NCI-H128 (cell line): ENCODE measurements around the gene UBTD2.
A peak's percentile ranks its signal among the peaks of the same experiment; 100 is the strongest.
"Not testable (repeated sequence)": the region's sequence is repeated elsewhere in the genome, so short reads cannot be mapped to it uniquely, and the experiment has no call there.

Source experiments
- DNase-seq: peaks from one replicate; lab custom pipeline; 2025; ENCODE audit not compliant: unreplicated experiment; lab: John Stamatoyannopoulos, UW

Gene UBTD2, protein sequence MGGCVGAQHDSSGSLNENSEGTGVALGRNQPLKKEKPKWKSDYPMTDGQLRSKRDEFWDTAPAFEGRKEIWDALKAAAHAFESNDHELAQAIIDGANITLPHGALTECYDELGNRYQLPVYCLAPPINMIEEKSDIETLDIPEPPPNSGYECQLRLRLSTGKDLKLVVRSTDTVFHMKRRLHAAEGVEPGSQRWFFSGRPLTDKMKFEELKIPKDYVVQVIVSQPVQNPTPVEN

DNA sequence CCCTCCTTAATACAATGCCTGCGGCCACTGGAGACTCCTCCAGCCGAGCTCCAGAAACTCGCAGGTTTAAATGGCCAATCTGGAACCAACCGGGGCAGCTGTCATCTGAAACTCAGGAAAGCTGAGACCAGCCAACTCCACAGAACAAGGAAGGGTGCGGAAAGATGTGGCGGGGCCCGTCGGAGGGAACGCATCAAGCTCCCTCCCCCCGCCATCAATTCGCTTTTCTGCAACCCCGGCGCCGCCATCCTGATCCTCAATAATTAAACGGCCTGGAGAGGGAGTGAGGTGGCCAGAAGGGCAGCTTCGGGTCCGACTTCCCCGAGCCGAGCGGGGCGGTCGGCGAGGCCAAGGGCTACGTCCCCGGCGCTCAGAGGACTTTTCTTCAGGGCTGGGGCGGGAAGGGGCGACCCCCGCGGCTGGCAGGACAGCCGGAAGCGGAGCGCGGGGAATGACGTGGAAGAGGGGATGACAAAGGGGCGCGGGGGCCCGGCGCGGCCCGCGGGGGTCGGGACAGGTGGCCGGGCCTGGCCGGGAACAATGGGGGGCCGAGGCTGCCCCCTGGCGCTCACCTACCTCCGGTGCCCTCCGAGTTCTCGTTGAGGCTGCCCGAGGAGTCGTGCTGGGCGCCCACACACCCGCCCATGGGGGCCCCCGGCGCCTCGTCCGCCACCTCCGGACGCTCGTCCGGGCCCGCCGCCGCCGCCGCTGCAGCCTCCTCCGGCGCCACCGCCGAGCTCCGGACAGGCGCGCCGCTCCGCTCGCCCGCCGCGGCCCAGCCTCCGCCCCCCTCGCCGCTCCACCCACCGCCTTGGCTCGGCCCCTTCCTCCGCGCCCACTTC lies at the start of gene UBTD2:
TSS of gene UBTD2 (minus strand) at position 745 of the 842 bp plus-strand sequence. CDS start at position 646, 99 bp downstream.
- peak; percentile 16 for DNase-seq

DNA sequence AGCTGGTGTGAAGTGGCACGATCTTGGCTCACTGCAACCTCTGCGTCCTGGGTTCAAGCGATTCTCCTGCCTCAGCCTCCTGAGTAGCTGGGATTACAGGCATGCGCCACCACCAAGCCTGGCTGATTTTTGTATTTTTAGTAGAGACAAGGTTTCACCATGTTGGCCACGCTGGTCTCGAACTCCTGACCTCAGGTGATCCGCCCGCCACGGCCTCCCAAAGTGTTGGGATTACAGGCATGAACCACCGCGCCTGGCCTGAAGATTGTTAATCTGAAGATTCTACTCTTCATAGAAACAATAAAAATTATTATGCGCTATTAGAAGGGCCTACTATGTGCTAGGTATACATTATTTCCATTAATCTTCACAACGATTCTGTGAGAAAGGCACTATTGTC lies 43.3 kb upstream of the UBTD2 start:
- DNase-seq, result not testable (repeated sequence)

DNA sequence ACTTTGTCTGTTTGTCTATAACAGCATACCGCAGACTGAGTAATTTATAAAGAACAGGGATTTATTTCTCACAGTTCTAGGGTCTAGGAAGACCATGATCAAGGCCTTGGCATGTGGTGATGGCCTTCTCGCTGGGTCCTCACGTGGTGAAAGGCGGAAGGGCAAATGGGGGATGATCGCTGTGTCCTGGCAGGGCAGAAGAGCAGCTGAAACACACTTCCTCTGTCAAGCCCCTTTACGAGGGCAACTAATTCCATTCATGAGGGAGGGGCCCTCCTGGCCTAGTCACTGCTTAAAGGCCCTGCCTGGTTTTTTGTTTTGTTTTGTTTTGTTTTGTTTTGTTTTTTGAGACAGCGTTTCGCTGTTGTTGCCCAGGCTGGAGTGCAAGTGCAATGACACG lies 41.9 kb upstream of the UBTD2 start:
- DNase-seq, result no peak

DNA sequence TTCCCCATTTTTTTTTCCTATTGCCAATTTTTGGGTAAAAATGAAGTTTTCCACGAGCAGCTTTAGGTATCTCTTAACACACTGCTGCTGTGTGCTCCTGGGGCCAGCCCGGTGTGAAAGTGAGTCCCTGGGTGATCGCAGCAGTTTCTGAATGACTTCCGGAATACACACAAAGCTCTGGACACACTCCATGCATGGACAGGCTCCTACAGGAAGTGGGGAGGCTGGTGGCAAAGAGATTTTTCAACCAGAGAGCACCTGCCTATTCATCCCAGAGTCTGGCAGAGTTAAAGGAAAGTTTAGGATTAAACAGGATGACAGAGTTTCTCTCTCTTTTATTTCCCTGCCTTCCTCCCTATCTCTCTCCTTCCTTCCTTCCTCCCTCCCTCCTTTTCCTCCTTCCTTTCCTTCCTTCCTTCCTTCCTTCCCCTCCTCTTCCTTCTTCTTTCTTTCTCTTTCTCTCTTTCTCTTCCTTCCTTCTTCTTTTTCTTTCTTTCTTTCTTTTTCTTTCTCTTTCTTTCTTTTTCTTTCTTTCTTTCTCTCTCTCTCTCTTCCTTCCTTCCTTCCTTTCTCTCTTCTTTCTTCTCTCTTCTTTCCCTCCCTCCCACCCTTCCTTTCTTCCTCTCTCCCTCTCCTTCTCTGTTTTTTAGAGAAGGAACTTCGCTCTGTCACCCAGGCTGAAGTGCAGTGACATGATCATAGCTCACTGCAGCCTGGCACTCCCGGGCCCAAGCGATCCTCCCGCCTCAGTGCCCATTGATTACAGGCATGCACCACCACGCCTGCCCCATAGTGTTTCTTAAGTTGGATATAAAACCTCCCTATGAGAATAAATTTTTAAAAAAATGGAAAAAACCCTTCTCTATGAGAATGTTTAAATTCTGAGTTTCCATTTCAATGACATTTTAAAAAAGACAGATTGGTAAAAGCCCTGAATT lies 38.7 kb upstream of the UBTD2 start:
- no peak for DNase-seq

DNA sequence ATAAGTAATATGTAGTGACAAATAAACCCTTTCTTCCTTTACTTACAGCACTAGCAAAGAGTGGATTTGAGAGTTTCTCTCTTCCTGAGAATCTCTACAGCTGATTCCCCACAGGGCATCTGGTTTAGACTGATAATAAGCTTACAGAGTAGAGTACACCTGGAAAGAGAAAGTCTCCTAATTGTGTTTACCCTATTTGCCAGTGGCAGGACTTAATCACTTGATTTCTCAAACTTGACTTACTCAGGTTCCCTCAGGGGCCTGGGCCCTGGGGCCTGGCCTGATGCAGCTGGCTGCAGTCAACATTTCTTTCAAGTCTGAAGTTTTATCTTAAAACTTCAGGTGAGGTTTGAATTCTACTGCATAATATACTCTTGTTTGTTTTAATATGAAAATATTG lies 38.0 kb upstream of the UBTD2 start:
- DNase-seq, result no peak

DNA sequence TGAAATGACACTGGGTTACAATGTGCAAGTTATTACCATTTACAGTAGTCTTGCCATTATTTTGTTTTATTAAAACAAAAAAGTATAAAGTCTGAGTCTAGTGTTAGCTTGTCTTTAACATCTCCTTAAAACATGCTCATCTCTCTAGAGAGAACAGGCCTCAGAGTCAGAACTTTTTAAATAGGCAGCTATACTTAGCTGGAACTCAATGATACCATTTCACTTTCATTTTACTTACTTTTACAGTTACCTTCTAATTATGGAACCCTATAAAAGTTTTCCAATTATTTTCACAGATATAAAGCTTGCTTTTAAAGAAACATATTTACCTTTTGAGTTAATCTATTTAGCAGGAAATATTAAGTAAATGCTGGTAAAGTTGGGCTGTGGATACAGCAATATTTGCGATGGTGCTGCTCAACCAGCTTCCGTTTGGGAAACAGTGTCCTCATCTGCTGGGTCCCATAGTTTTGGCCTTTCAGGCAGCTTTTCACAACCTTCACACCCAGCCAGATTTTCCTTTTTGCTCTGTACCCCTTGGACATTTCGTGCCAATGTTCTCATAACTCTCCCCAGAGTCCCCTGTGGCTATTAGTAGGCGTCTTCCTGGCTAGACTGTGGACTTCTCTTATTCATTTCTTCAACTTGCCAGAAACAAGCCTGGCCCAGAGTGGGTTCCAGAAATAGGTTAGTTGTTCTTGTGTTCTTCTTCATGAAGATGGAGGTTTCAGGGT lies 36.3 kb upstream of the UBTD2 start:
- no peak for DNase-seq

DNA sequence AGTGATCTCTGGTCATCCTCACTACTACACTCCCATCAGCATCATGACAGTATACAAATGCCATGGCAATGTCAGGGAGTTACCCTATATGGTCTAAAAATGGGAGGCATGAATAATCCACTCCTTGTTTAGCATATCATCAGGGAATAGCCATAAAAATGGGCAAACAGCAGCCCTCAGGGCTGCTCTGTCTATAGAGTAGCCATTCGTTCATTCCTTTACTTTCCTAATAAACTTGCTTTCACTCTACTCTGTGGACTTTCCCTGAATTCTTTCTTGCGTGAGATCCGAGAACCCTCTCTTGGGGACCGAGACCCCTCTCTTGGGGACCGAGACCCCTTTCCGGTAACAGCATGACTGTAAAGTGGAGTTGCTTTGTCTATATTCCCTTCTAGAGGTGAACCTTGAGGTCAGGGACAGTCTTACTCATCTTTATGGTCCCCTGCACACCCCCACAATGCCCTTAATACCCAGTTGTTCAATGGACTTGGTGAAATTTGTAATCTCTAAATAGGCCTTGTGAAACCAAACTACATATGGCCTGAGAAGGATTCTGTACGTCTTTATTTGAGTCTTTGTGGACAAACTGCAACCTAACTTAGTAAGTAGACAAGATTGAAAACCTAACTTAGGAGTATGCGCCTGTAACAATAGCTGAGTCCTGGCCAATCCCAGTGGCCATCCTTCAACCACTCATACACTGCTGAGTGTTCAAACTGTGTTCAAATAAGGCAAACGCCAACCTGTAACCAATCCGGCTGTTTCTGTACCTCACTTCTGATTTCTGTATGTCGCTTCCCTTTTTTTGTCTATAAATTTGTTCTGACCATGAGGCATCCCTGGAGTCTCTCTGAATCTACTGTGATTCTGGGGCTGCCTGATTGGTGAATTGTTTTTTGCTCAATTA lies 32.3 kb upstream of the UBTD2 start:
- no peak for DNase-seq

DNA sequence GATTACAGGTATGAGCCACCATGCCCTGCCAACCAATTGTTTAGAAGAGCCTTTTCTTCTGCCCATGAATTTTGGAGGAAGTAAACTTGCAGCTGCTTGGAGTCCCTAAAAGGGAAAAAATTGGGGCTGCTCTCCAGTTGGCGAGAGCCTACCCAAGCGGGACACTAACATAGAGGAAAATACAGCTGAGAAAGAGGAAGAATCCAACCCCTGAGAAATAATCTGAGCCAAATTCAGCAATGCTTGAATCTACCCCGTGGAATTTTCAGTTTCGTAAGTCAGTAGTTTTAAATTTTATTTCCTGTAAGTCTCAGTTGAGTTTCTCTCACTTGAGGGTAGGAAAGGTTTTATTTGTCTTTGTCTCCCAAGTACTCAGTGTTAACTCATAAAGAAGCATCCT lies 30.4 kb upstream of the UBTD2 start:
- DNase-seq, result no peak

DNA sequence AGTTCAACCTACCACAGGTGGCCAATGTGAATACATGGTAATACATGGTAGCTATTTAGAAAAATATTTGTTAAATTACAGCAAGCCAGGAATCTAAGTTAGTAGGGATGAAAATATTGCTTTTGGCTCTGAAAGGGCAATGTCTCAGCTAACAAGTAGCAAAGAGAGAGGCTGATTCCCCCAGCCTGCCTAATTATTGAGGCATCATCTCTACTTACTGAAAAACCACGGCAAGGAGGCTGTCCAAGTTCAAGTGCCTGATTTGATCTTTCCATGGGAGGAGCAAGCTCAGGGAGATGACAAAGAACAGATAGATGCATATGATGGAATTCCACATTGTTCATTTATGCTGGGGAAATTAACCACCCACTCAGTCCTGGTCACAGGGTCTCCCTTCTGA lies 28.7 kb upstream of the UBTD2 start:
- DNase-seq, result no peak

DNA sequence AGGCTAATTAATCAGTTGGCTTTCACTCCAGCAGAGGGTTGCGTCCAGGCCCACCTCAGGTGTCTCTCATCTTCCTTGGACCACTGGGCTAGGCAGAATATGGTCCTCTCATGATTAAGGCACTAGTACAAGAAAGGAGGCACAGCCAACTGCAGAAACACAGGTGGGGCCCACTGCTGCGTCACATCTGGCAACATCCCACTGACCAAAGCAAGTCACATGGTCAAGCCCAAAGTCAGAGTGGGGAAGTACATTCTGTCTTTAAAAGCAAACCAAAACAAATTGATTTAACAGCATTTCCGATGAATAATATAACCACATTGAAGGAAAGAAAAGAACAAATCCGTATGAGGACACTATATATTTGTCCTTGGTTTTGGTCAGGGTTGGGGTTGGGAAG lies 28.0 kb upstream of the UBTD2 start:
- DNase-seq, result no peak

DNA sequence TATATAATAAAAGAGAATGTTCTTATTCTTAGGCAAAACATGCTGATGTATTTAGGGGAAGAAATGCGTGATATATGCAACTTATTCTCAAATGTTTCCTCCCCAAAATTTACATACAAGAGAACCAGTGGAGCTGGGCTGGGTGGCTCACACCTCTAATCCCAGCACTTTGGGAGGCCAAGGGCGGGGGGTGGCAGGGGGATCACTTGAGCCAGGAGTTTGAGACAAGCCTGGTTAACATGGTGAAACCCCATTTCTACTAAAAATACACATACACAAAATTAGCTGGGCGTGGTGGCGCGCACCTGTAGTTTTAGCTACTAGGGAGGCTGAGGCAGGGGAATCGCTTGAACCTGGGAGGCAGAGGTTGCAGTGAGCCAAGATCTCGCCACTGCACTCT lies 27.5 kb upstream of the UBTD2 start:
- no peak for DNase-seq

DNA sequence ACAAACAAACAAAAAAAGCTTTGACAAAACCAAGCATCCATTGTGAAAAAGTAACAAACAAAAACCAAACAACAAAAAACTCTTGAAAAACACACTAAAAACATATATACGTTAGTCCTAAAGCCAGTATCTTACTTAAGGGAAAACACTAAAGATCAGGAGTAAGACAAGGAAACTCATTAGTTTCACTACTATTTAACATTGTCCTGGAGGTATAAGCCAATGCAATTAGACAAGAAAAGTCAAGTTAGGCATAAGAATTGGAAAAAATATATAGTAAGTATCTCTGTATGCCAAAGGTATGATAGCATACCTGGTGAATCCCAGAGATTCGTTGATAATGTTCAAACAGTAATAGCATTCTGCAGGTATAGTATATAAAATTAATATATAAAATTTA lies 21.8 kb upstream of the UBTD2 start:
- DNase-seq, result no peak

DNA sequence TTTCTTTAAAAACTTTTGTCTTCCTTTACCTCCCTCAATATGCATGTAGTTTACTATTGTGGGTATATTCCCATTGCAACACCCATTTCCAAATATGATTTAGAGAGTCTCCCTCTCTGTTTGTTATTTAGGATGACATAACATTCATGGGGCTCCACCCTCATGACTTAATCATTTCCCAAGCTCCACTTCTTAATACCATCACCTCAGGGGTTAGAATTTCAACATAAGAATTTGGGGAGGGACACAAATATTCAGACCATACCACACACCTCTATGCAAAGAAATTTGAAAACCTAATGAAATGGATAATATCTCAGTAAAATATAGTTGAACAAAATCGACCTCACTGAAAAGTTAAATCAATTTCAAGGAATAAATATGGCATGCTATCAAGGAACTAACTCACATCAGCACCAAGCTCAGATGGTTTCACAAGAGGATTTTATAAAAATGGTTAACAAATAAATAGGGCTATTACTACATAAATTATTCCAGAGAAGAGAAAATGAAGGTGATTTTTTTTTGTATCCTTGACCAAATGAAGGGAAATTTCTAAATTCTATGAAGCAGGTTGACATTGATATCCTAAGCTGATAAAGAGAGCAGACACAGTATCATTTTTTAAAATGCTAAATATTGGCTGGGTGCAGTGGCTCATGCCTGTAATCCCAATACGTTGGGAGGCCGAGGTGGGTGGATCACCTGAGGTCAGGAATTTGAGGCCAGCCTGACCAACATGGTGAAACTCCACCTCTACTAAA lies 20.2 kb upstream of the UBTD2 start:
- no peak for DNase-seq

DNA sequence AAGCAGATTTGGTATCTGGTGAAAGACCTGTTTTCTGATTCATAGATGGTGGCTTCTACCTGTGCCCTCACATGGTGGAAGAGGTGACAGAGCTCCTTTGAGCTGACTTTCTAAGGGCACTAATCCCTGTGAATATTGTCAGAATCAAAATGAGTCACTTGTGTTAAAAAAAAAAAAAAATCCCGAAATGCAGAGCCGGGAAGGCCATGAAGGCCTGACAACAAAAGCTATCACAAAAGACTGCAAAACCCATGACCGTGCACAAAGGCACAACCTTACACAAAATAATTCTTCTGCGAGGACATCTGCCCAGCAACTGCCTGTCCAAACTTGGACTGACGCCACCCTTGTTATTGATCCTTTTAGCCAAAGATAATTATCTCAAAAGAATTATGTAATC lies 19.6 kb upstream of the UBTD2 start:
- DNase-seq, result no peak

DNA sequence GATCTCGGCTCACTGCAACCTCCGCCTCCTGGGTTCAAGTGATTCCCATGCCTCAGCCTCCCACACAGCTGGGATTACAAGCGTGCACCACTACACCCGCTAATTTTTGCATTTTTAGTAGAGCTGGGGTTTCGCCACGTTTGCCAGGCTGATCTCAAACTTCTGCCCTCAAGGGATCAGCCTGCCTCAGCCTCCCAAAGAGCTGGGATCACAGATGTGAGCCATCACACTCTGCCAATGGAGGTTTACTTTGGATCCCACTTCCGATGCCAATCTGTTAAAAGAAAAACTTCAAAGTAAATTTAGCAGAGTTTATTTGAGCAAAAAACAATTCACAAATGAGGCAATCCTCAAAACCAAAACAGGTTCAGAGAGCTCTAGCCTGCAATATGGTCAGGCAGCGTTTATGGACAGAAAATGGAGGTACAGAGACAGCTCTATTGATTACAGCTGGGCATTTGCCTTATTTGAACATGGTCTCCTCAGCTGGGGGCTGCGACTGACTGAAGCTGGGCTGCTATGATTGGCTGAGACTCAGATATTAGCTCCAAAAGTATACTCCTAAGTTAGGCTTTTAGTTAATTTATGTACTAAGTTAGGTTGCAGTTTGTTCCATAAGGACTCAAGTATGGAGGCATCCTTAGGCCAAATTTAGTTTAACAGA lies 18.6 kb upstream of the UBTD2 start:
- DNase-seq, result no peak

DNA sequence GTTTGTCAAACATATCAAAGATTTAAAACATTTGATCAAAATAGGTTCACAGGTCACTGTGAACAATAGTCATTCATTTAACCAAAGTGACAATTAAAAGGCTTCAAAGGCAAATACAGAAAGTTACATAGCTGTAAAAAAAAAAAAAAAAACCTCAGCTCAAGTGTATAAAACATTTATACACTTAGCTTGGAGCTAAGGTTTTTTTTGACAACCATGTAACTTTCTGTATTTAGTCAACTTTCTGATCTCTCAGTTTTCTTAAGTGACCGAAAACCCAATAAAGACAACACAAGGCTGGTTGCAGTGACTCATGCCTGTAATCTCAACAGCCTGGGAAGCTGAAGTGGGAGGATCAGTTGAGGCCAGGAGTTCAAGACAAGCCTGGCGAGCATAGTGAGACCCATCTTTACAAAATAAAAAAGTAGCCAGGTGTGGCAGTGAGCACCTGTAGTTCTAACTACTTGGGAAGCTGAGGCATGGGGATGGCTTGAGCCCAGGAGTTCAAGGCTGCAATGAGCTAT lies 16.4 kb upstream of the UBTD2 start:
- no peak for DNase-seq

DNA sequence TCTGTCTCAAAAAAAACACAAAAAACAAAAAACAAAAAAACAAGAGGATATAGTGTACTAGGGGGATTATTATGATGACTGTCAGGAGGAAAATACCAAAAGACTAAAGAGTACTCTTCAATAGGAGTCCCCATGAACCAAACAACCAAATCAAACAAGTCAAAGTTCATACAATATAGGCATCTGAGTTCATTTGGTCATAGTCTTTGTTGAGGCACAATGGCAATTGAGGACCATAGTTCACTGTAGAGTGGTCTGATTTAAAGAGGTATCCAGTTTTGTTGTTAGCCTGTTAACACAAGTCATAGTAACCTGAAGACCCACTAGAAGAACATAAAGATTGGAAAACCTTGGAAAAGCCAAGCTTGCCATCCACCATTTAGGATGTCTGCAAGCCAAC lies 11.3 kb upstream of the UBTD2 start:
- DNase-seq, result no peak

DNA sequence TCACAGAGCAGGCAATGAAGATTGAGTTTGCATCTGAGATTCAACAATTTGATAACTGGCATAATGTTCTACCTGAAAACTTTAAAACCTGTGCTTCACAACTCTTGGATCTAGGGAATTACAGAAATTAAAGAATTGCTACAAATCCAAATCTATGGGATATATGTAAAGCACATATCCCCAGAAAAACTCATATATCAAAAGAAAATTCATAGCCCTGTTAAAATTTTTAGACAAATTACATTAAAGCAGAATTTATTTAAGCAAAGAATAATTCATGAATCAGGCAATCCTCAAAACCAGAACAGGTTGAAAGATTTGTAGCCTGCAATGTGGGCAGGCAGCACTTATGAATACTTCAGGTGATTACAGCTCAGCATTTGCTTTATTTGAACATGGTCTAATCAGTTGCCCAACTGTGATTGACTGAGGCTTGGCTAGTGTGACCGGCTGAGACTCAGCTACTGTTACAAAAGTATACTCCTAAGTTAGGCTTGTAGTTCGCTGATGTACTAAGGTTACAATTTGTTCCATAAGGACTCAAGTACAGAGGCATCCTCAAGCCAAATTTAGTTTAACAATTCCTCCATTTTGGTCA lies 10.3 kb upstream of the UBTD2 start:
- no peak for DNase-seq
